Gastroesophageal sphincter (tissue), 3 donors: ENCODE data around the gene GPR162.

ENCODE experiments used
- CTCF ChIP-seq, 4 experiments: fragments of 200-600 bp in 2 of 4; fragments of 450-650 bp in 2 of 4; sonication (generic) in 1 of 4; IDR thresholded peaks; one replicate each; pipeline ENCODE4 v1.5.1; 2017 to 2019; ENCODE audit warnings: antibody characterized with exemption in 4 of 4, mild to moderate bottlenecking in 2 of 4, moderate library complexity in 2 of 4
- POLR2A ChIP-seq, 2 donors: fragments of 450-650 bp; IDR thresholded peaks; one replicate each; pipeline ENCODE4 v1.6.1; 2017; ENCODE audit warnings: antibody characterized with exemption in 2 of 2, mild to moderate bottlenecking in 2 of 2, moderate library complexity in 1 of 2

- no peak for TF ChIP-seq CTCF (IDR thresholded peaks at IDR 0.05)
- TF ChIP-seq POLR2A (IDR thresholded peaks at IDR 0.05): no peak
Measured at GRCh38 chr12:6849976-6850560, 28.4 kb downstream of the GPR162 start.
